Skeletal muscle tissue (tissue), 4 donors: ENCODE results near the gene TNF. TPM values are rescaled to one million over a fixed set of nuclear protein-coding genes. Genes with fewer than 3 reads are reported as not detected.
A peak's percentile ranks its signal among the peaks of the same experiment; 100 is the strongest.

Source experiments
- H3K27ac ChIP-seq: one replicate; pipeline ENCODE4 v1.7.0; 2013; ENCODE audit warnings: mild to moderate bottlenecking, low read depth, low read length, inconsistent platforms
- H3K27me3 ChIP-seq, 3 donors: one replicate each; pipeline ENCODE4 v1.7.0; 2013; ENCODE audit warnings: low read length in 3 of 3; ENCODE audit not compliant: control insufficient read depth in 3 of 3, insufficient read depth in 3 of 3
- H3K36me3 ChIP-seq, 3 donors: one replicate each; pipeline ENCODE4 v1.7.0; 2013; ENCODE audit warnings: low read length in 3 of 3; ENCODE audit not compliant: control insufficient read depth in 3 of 3, insufficient read depth in 3 of 3
- H3K4me1 ChIP-seq, 3 donors: one replicate each; pipeline ENCODE4 v1.7.0; 2013; ENCODE audit warnings: low read length in 3 of 3, mild to moderate bottlenecking in 3 of 3; ENCODE audit not compliant: control insufficient read depth in 3 of 3, insufficient read depth in 3 of 3
- H3K4me3 ChIP-seq, 3 donors: one replicate each; pipeline ENCODE4 v1.7.0; 2013; ENCODE audit warnings: low read length in 3 of 3
- H3K9ac ChIP-seq, 3 donors: one replicate each; pipeline ENCODE4 v1.7.0; 2013; ENCODE audit warnings: low read length in 3 of 3, mild to moderate bottlenecking in 3 of 3, moderate library complexity in 2 of 3, low read depth in 1 of 3
- H3K9me3 ChIP-seq, 3 donors: one replicate each; pipeline ENCODE4 v1.7.0; 2013; ENCODE audit warnings: low read length in 3 of 3; ENCODE audit not compliant: control insufficient read depth in 3 of 3
- total RNA-seq: library from RNA; depleted of rRNA; stranded (reverse); fragments of >200 nt; gene quantifications from one replicate; pipeline ENCODE4 v1.2.3, GENCODE V29; 2014
- donor health status: Osteomylitis.

TNF gene
- total RNA-seq, 1 donor from 2014 or later: not detected

DNA sequence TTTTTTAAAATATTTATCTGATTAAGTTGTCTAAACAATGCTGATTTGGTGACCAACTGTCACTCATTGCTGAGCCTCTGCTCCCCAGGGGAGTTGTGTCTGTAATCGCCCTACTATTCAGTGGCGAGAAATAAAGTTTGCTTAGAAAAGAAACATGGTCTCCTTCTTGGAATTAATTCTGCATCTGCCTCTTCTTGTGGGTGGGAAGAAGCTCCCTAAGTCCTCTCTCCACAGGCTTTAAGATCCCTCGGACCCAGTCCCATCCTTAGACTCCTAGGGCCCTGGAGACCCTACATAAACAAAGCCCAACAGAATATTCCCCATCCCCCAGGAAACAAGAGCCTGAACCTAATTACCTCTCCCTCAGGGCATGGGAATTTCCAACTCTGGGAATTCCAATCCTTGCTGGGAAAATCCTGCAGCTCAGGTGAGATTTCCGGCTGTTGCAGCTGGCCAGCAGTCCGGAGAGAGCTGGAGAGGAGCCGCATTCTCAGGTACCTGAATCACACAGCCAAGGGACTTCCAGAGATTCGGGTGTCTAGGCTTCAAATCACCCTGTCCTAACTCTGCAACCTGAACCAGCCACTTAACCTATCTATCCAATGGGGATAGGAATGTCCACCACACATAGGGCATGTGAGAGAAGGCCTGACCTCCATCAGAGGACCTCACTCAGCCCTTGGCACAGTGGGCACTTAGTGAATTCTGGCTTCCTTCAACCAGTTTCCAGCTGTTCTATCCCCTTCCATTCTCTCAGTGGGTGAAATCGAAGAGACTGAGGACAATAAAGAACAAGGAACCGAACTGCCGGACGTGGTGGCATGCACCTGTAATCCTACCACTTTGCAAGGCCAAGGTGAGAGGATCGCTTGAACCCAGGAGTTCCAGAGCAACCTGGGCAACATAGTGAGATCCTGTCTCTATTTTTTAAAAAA is 3.1 kb downstream of the TNF start:
- Histone ChIP-seq H3K36me3 (no peaks in the 10 kb centered on the region), H3K27me3 (no peaks in the 10 kb centered on the region), H3K9ac (no peak overlapping the region), H3K27ac (no peak overlapping the region), H3K9me3 (no peaks in the 10 kb centered on the region), H3K4me3 (no peak overlapping the region), H3K4me1 (peaks cover 18 to 22% (median 20%) of the 10 kb centered on the region in 3 donors)

GRCh38 chr6:31579119-31579505 is 3.7 kb downstream of the TNF start:
- Histone ChIP-seq H3K4me1 (peaks cover 18 to 22% (median 20%) of the 10 kb centered on the region in 3 donors), H3K27ac (no peak overlapping the region), H3K9ac (no peak overlapping the region), H3K36me3 (no peaks in the 10 kb centered on the region), H3K27me3 (no peaks in the 10 kb centered on the region), H3K9me3 (no peaks in the 10 kb centered on the region), H3K4me3 (no peak overlapping the region)

DNA sequence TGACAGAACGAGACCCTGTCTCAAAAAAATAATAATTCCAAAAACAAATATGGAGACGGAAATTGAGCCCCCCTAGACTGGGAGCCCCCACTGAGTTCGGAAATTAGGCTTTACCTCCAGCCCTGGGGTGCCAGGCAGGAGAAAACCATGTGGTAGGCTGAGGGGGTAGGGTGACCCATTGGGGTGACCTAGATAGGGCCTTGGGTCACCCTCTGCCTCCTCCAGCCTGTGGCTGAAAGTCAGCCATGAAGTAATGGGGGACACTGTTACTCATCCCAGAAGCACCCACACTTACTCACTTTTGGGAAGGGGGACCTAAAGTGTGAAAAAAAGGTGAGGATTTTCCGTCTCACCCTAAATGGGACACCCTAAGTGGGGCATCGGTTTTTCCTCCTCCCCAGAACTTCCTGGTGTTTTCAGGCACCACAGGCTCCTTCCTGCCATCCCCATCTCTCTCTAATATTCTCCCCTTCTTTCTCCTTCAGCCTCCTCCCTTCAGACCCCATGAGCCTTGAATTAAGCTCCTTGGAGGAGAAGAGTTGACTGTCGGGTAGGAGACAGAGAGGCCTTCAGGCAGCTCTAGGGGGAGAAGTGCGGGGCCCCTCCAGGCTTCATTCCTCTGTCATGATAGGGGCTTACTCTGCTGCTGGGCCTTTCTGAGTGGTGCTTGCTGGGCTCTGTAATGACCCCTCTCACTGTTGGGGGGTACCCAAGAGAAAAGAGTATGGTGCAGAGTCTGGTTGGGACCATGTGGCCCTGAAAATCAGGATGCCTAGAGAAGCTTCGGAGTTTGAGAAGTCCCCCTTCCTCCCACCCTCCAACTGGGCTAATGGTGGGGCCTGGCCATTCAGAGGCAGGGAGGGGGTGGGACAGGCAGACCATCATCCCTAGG is 4.4 kb downstream of the TNF start:
- Histone ChIP-seq H3K27ac (no peak overlapping the region), H3K27me3 (no peaks in the 10 kb centered on the region), H3K9me3 (no peaks in the 10 kb centered on the region), H3K9ac (no peak overlapping the region), H3K4me1 (peaks cover 18 to 22% (median 20%) of the 10 kb centered on the region in 3 donors), H3K4me3 (no peak overlapping the region), H3K36me3 (no peaks in the 10 kb centered on the region)

GRCh38 chr6:31580438-31580740 is 5.0 kb downstream of the TNF start:
- Histone ChIP-seq H3K27me3 (no peaks in the 10 kb centered on the region), H3K27ac (peak overlapping the region; percentile 65), H3K4me3 (peak overlapping the region; percentile 64 to 96 (median 95)), H3K4me1 (peaks cover 16 to 20% (median 18%) of the 10 kb centered on the region in 3 donors), H3K9me3 (no peaks in the 10 kb centered on the region), H3K36me3 (no peaks in the 10 kb centered on the region), H3K9ac (peak overlapping the region; percentile 61 to 96 (median 90))

GRCh38 chr6:31580807-31581433 is 5.6 kb downstream of the TNF start:
- Histone ChIP-seq H3K27me3 (no peaks in the 10 kb centered on the region), H3K36me3 (no peaks in the 10 kb centered on the region), H3K4me1 (peaks cover 16 to 20% (median 18%) of the 10 kb centered on the region in 3 donors), H3K4me3 (peak overlapping the region; percentile 89 to 96 (median 95)), H3K9ac (peak overlapping the region; percentile 90 to 96 (median 91)), H3K27ac (peak overlapping the region; percentile 65), H3K9me3 (no peaks in the 10 kb centered on the region)

GRCh38 chr6:31581434-31582229 is 6.3 kb downstream of the TNF start:
- Histone ChIP-seq H3K4me1 (peaks cover 16 to 18% (median 17%) of the 10 kb centered on the region in 3 donors), H3K9me3 (no peaks in the 10 kb centered on the region), H3K4me3 (peak overlapping the region; percentile 89 to 96 (median 95)), H3K27ac (peak overlapping the region; percentile 65), H3K27me3 (no peaks in the 10 kb centered on the region), H3K36me3 (no peaks in the 10 kb centered on the region), H3K9ac (peak overlapping the region; percentile 90 to 96 (median 91))

- Histone ChIP-seq H3K4me1 (peaks cover 15 to 18% (median 16%) of the 10 kb centered on the region in 3 donors), H3K27me3 (no peaks in the 10 kb centered on the region), H3K9ac (peak within 1 kb of the TSS; percentile 90 to 96 (median 91)), H3K36me3 (no peaks in the 10 kb centered on the region), H3K27ac (peak within 1 kb of the TSS; percentile 65), H3K4me3 (peak within 1 kb of the TSS; percentile 89 to 96 (median 95)), H3K9me3 (no peaks in the 10 kb centered on the region)
These were observed 6.9 kb downstream of the TNF start, which contains the start of gene LTB for GRCh38 chr6:31582230-31582643. Gene LTB, minus strand, starts transcription at chr6:31582424. Its CDS starts 7 bp downstream, at chr6:31582417.

DNA sequence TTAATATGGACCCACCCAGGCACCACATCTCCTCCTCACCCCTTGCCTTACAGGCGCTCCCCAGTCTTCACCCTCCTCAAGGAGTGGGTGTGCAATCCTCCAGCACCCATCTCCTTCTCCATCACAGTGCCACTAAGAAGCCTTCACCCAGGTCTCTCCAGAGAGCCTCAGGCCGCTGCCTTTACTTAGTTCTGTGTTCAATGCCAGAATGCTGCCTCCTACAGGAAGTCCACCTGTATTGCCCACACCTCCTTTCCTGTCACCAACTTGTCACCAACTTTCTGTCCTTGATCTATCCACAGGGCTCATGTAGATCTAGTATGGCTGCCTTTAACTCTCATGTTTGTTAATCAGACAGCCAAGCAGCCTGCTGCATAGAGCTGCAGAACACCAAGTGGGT is 10.1 kb downstream of the TNF start:
- H3K27me3 ChIP-seq: no peaks in the 10 kb centered on the region
- no peak overlapping the region for H3K4me3 ChIP-seq
- H3K4me1 ChIP-seq: peaks cover 16 to 18% (median 16%) of the 10 kb centered on the region in 3 donors
- H3K27ac ChIP-seq: no peak overlapping the region
- H3K36me3 ChIP-seq: no peaks in the 10 kb centered on the region
- no peak overlapping the region for H3K9ac ChIP-seq
- H3K9me3 ChIP-seq: no peaks in the 10 kb centered on the region

- Histone ChIP-seq H3K27ac (peak within 1 kb of the TSS; percentile 25), H3K4me1 (peaks cover 11 to 14% (median 13%) of the 10 kb centered on the region in 3 donors), H3K4me3 (peak within 1 kb of the TSS in 1 of 3 donors; percentile 12), H3K9me3 (no peaks in the 10 kb centered on the region), H3K27me3 (no peaks in the 10 kb centered on the region), H3K9ac (no peak within 1 kb of the TSS), H3K36me3 (no peaks in the 10 kb centered on the region)
These were observed 10.6 kb downstream of the TNF start, which contains the start of gene LST1 for GRCh38 chr6:31586008-31586407. Gene LST1, plus strand, starts transcription at chr6:31586277. Its CDS starts 1,023 bp downstream, at chr6:31587300.
